SKM-1 treated with dmso at 0.1 percent for 144 hours (cell line): Measurements from ENCODE around the gene SLC39A3.
"Not testable (repeated sequence)": the region's sequence is repeated elsewhere in the genome, so short reads cannot be mapped to it uniquely, and the experiment has no call there.

Experiments used
- DNase-seq: peaks from one replicate; lab custom pipeline; 2025; ENCODE audit not compliant: unreplicated experiment; lab: John Stamatoyannopoulos, UW

Gene SLC39A3

DNA sequence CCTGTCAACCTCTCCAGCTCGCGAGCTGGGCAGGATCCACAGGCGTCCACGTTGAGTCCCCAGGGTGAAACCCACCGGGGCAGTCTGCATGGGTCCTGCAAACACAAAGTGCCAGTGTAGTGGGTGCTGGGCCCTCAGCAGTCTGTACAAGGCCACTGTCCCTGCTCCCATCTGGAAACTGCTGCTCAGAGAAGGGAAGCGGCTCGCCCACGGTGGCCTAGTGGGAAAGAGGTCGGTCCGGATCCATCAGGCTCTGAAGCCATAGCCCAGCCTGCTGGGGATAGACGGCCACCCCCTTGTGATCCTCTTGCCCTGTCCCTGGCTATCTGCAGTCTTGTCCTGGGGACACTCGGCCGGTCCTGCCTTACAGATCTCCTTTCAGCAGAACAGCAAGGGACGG lies 16.1 kb downstream of the SLC39A3 start:
- DNase-seq: no peak

DNA sequence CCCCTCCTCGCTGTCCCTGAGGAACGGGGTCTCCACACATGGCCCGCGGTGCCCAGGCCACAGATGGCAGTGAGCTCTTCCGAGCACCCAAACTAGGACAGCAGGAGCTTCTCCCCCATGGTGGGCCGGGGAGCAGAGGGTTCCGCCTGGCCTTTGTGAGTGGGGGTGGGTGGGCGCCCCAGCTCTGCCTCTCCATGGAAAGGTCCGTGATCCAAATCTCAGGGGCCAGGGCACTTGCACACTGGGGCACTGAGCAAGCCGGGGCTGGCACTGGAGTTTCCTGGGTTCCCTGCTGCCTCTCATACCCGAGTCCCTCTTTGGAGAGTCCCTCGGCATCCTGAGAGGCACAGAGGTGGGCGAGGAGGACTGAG lies 16.5 kb downstream of the SLC39A3 start:
- DNase-seq: no peak

DNA sequence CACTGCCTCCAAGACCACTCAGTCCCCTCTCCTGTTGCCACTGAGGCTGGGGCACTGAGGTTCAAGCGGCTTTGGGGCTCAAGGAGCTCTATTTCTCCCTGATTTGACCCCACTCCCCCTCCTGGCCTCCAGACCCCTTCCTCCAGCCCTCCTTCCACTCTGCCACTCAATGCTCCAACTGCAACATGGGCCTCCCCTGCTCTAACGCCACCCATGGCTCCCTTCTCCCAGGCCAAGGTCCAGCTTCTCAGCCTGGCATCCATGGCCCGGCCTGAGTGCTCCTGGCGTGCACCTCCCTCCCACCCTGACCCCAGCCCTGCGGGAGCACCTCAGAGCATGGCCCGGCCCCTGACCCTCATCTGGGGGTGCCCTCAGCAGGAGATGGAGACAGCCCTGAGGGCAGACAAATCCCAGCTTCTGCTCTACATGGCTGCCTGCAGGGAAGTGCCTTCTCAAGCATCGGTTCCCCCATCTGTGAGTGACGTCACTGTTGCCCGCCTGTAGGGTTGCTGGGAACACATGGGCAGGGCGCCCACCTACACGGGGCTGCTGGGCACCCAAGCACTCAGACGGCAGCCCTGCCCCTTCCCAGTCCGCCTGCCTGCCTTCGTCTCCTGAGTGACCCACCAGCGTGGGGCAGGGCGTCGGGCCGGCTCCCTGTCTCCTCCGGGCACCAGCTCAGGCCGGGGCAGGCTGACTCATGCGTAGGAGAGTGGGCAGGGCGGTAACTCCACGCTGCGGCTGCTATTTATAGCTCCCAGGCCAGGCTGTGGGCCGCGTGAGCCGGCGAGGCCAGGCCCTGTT lies 17.1 kb downstream of the SLC39A3 start:
- DNase-seq: peak; percentile 19

DNA sequence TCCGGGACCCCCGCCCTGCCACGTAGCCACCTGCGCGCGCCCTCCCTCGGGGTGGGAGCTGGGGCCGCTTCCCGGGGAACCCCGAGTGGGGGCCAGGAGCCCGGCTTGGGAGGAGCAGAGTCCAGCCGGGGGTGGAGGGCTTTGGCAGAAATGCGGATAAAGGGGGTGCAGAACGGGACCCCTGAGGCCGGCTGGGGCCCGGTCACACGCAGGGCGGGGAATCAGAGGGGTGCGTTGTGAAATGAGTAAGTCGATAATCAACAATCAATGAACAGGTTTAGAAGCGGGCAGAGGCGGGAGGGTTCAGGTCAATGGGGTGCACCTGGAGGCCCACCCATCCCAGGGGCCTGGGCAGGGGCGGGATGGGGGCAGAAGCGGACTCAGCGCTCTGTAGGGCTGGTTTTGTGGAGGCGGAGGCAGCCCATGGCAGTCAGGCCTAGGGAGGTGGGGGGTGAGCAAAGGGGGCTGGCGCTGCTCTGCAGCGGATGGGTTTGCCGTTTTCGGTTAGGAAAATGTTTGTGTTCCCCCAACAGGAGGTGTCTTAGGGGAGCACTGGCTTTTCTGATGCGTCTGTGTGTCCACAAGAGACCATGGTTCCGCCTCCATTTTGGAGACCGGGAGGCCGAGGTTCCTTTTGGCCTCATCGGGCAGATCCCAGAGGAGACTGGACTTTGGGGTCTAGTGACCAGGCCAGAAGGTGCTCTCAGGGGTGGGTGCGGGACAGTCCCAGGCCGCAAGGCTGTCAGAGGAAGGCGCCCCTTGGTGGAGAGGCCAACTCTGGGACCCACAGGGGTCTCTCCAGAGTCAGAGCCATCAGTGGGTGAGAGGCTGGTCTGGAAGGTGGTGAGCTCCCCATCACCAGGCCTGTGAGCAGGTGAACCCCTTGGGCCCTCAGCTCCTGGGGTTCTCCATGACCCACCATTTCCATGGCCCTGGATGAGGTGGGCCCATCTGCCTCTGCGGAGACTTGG lies 18.0 kb downstream of the SLC39A3 start:
- DNase-seq: no peak

DNA sequence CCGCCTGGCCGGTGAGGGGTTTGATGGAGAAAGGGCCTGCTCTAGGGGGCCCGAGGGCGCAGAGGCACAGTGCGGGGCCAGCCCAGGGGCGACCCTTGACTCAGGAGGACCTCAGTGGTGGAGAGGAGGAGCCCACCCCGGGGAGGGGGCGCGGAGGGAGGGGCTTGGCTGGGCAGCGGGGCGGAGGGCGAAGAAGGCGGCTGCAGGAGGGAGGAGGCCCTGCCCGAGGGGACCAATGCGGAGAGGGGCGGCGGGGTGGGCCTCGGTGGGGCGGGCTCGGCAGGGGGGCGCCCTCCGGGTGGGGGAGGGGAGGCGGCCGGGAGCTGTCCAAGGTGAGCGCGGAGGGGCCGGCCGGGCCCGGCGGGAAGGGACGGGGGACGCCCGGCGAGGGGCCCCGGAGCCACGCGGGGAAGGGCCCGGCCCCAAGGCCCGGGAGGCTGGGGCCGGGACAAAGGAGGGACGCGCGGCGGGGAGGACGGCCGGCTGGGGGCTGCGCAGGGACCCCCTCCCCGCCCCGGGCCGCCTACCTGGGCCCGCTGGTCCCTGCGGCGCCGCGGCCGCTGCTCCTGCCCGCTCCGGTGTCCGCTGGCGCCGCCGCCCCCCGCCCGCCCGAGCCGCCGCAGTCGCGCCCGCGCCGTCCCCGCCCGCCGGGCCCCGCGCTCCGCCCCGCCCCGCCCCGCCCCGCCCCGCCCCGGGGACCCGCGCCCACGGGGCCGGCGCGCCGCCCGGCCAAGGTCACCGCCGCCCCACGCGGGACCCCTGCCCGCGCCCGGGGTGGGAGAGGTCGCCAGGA lies 18.8 kb downstream of the SLC39A3 start, which contains the start of gene DIRAS1:
TSS of gene DIRAS1 (minus strand) at position 596 of the 793 bp plus-strand sequence. CDS start 3,566 bp downstream, outside the sequence.
- no peak for DNase-seq

DNA sequence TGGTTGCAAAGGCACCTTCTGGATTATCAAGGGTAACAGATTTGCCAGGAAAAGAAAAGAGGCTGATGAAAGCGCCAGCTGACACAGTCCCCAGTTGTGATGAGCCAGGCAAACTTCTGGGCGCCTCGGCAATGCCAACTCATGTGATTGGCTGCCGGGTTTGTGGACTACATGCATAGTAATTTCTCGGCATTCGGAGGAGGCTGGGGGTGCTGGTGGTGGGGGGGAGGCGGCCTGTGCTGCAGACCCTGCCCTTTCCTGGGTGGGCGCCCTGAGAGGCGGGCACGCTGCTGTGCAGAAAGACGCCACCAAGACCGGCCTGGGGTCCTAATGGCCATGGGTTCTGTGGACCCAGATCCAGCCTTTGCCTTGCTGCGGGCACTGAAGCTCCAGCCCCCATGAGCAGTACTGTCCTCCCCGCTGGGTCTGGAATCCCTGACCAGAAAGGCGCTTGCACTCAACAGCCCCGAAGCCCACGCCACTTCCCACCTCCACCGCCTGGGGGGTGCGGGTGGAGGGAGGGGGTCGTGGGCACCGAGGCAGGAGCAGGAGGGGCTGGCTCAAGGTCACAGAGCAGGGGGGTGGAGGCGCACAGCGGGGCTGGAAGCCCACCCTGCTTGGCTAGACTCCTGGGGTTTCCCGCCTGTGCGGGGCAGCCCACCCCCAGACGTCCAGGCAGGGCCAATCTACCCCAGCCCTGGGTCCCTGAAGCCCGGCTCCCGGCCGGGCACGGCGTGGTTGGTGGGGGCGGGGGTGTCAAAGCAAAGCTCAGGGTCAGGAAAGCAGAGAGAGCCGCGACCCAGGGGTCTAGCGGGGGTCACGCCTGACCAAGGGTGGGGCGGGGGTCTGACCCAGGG lies 19.7 kb downstream of the SLC39A3 start:
- DNase-seq: no peak

DNA sequence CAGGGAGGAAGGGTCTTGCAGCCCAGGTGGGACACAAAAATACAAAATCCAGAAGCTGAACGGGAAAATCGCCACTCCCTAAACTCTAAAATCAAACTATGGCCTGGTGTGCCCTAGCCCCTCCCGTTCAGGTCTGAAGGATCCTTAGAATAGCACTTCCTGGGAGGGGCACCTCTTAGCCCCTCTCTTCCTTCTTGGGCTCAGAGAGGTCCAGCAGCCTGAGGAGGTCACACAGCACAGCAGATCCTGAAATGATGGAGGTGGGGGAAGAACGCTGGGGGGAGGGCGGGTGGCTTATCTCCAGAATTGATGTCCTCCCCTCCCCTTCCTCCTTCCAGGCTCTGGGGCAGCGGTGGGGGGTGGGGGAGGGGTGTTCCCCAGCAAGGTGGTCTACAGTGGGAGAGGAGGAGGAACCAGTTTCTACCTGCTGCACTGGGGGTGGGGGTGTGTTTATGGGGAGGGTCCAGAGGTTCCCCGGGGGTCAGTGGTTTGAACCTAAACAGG lies 20.5 kb downstream of the SLC39A3 start:
- no peak for DNase-seq

DNA sequence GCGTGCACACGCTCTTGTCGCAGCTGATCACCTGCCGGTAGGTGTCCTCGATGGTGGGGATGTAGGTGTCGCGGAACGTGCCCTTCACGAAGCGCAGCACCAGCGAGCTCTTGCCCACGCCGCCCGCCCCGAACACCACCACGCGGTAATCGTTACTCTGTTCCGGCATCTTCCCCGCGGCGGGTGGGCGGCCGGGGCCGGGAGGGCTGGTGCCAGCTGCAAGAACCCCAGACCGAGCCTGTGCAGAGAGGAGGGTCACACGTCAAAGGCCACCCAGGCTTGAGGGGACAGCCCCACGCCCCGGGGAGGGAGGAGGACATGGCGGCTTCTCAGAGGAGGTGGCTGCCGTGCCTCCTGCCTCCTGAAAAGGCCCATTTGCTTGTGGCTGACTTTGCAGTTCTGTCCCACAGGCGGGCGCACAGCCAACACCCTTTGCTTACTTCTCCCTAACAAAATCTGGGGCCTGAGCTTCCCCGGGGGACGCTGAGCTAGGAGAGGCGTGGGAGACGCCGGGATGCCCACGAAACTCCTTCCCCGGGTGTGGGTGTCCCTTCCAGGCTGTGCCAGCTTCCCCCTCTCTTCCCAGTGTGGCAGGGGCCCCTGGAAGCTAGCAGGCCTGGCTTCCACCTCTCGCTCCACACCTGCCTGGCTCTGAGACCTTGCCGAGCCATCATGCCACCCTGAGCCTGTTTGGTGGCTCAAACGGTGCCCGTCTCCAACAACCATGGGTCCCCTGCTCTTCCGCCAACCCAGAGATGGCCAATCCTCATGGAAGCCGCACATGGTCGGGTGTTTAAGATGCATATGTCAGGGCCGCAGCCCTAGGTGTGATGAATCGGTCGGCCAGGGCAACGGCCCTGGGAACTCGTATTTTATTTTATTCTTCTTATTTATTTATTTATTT lies 21.9 kb downstream of the SLC39A3 start:
- DNase-seq: no peak

DNA sequence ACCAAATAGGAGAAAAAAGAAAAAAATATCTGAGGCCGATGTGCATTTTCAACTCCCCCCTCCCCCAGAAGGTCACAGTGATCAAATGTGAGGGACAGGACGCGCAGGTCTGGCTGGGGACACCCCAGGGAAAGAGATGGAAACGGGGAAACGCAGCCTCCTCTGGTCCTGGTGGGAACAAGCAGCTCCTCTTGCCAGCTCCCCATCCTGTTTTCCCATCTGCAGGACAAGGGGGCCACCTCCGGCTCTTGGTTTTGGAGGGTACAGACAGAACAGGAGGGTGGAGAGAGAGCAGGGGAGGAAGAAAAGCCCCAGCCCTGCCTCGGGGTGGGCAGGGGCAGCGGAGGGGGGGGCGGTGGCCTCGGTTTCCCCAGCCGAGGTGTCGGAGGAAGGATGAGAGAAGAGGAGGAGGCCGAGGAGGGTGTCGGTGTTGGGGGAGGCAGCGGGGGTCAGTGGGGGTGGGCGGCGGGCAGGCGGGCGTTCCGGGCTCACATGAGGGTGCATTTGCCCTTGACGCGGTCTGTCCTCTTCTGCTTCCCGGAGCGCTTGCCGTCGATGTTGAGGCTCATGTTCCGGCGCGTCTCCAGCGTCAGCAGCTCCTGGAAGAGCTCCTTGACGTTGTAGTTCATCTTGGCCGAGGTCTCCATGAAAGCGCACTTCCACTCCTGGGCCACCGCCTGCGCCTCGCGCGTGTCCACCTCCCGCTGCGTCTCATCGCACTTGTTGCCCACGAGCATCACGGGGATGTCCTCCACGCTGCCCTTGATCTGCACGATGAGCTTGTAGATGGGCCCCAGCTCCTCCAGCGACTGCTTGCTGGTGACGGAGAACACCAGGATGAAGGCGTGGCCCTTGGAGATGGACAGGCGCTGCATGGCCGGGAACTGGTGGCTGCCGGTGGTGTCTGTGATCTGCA lies 22.8 kb downstream of the SLC39A3 start:
- no peak for DNase-seq

DNA sequence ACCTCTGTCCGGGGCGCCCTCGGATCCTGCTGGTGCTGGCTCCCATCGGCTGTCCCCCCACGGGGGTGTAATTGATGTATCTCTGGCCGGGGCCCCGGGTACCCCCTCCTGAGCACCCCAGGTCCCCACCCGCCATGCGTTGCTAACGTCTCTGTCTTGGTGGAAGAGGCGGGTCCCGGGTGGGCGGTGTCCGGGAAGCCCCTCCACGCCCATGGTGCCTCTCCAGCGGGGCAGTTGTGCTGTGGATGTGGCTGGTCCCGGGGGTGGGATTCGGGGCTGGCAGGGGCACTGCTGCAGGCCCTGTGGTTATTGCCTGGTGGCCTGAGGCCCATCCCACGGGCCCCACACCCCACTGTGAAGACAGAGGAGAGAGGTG lies 23.6 kb downstream of the SLC39A3 start:
- no peak for DNase-seq

DNA sequence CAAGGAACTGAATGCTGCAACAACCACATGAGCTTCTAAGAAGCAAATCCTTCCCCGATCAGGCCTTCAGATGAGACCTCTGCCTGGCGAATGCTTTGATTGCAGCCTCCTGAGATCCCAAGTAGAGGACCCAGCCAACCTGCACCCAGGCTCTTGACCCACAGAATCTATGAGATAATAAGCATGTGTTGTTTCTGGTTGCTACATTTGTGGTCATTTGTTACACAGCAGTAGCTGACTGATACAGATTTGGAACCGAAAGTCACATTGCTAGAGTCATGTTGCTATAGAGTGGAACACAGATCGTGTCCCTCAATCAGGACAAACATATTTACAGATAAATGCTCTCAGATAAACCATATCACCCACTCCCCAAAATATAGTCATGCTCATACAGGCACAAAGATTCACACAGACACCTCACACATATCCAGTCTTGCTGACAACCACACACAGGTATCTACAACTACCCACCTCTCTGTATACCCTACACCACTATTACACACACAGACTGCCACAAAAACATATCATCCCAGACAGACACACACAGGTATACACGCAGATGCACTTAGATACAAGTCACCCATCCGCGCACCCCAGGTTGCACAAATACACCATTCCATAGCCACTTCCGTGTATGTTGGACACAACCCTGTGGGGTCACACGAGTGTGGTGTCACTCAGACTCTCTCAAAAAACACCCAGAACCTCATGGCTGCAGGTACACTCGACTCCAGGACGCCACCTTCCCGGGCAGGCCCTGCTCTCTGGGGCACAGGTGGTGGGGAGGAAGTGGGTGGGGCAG lies 24.1 kb downstream of the SLC39A3 start:
- DNase-seq: no peak

DNA sequence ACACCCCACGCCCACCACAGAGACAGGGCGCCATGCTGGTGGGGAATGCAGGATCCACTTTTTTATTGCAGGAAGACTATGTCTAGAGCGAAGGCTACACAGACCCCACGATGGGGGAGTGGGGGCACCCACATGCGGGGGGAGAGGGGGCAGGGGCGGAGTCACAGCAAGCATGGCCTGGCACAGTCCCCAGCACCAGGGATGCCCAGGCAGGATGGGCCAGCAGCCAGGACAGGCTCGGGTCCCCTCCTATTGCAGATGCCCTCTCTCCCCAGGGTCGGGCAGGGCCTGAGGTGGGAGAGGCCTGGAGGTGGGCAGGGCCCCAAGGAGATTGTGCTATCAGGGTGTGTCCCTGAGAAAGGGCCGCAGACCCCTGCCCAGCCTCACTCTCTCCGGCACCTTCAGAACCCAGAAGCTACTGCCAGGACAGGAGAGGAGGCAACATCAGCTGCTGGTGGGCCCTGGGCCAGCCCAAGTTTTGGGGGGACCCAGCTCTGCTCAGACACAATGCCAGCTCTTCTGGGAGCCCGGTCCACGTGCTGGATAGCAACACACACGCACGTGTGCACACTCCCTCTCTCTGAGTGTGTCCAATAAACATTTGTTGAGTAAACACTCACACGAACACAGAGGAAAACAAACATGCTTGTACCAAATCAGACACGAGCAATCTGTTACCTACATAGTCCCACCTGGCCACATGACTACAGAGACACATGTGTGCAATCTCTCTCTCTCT lies 25.1 kb downstream of the SLC39A3 start:
- DNase-seq: no peak

DNA sequence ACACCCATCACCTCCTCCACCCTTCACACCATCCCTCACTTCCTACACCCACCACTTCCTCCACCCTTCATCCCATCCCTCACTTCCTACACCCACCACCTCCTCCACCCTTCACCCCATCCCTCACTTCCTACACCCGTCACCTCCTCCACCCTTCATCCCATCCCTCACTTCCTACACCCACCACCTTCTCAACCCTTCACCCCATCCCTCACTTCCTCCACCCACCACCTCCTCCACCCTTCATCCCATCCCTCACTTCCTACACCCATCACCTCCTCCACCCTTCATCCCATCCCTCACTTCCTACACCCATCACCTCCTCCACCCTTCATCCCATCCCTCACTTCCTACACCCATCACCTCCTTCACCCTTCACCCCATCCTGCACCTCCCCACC lies 25.7 kb downstream of the SLC39A3 start:
- DNase-seq: not testable (repeated sequence)

DNA sequence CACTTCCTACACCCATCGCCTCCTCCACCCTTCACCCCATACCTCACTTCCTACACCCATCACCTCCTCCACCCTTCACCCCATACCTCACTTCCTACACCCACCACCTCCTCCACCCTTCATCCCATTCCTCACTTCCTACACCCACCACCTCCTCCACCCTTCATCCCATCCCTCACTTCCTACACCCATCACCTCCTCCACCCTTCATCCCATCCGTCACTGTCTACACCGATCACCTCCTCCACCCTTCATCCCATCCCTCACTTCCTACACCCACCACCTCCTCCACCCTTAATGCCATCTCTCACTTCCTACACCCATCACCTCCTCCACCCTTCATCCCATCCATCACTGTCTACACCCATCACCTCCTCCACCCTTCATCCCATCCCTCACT lies 26.6 kb downstream of the SLC39A3 start:
- not testable (repeated sequence) for DNase-seq

DNA sequence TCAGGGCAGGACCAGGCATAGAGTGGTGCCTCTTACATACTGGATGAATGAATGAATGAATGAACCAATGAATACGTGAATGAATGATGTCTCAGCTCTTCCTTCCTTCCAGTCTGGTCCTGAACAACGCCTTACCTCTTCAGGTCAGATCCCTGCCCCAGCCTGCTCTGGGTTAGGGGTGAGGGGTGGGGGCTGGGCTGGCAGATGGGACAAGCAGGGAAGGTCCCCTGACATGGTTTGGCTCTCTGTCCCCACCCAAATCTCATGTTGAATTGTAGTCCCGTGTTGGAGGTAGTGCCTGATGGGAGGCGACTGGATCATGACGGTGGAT lies 28.0 kb downstream of the SLC39A3 start:
- no peak for DNase-seq

DNA sequence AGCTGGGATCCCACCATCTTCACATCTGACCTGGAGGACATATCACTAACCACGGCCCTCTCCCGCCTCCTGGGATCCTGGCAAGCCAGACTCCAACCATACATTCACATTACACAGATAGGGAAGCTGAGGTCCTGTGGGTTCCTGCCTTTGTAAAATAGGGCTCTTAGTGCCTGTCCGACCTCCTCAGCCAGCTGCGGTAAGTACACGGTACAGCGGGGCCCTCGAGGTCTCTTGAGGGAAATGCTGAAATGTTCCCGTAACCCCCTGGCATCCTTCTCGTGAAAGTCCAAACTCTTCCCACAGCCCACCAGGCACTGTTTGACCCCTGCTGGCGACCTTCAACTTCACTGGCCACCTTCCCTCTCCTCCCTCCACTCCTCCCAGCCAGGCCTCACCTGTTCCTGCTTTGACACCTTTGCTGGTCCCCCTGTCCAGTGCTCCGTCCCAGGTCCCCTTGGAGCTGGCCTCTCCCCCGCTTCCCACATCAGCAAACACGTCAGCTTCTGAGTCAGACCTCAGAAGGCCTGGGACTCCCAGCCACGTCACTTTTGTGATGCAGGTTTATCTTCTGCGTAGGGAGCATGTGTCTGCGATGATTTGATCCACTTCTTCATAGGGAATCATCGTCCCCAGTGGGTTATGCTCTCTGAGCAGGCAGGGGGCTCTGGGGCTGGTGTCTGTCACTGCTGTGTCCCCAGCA lies 28.5 kb downstream of the SLC39A3 start:
- peak; percentile 89 for DNase-seq
